Astrocyte (in vitro differentiated cells and primary cell): ENCODE data around the gene TEAD1. TPM values are rescaled to one million over a fixed set of nuclear protein-coding genes. Genes with fewer than 3 reads are reported as not detected.

Experiments used
- DNase-seq: peaks from one replicate; pipeline ENCODE4 v3.0.0-alpha.2; 2010; ENCODE audit warnings: low read depth
- FAIRE-seq: peaks from 2 replicates; lab custom pipeline; 2011; peaks lifted over from hg19 to GRCh38; lab: Jason Lieb, UNC
- H2AFZ ChIP-seq: 2 replicates; pipeline ENCODE4 v1.6.0; 2012; ENCODE audit warnings: low read depth, low read length, inconsistent platforms
- H3K27ac ChIP-seq: 2 replicates; pipeline ENCODE4 v1.5.1; 2011; ENCODE audit warnings: low read depth, low read length, inconsistent platforms
- H3K27me3 ChIP-seq: 2 replicates; pipeline ENCODE4 v1.6.0; 2011; ENCODE audit warnings: low read length, inconsistent platforms; ENCODE audit not compliant: insufficient read depth
- H3K36me3 ChIP-seq: 2 replicates; pipeline ENCODE4 v1.5.1; 2011; ENCODE audit warnings: low read length, inconsistent platforms; ENCODE audit not compliant: insufficient read depth
- H3K4me1 ChIP-seq: 2 replicates; pipeline ENCODE4 v1.5.1; 2011; ENCODE audit warnings: low read length, inconsistent platforms; ENCODE audit not compliant: insufficient read depth
- H3K4me2 ChIP-seq: 2 replicates; pipeline ENCODE4 v1.6.0; 2012; ENCODE audit warnings: low read length, inconsistent platforms
- H3K4me3 ChIP-seq: 2 replicates; pipeline ENCODE4 v1.5.1; 2011; ENCODE audit warnings: low read depth, mild to moderate bottlenecking, low read length, inconsistent platforms; ENCODE audit not compliant: insufficient read depth
- H3K79me2 ChIP-seq: 2 replicates; pipeline ENCODE4 v1.6.0; 2012; ENCODE audit warnings: mild to moderate bottlenecking, low read length, inconsistent platforms; ENCODE audit not compliant: insufficient read depth
- H3K9ac ChIP-seq: 2 replicates; pipeline ENCODE4 v1.6.0; 2012; ENCODE audit warnings: mild to moderate bottlenecking, low read length, inconsistent platforms
- H3K9me3 ChIP-seq: 2 replicates; pipeline ENCODE4 v1.5.1; 2012; ENCODE audit warnings: low read depth, mild to moderate bottlenecking, low read length, inconsistent platforms; ENCODE audit not compliant: insufficient read depth
- H4K20me1 ChIP-seq: 2 replicates; pipeline ENCODE4 v1.6.0; 2012; ENCODE audit warnings: low read length, inconsistent platforms; ENCODE audit not compliant: insufficient read depth
- H3K27ac Mint-ChIP-seq: one replicate; pipeline ENCODE4 v1.8.0; 2021; ENCODE audit warnings: mild to moderate bottlenecking, mixed read lengths; ENCODE audit not compliant: unreplicated experiment
- H3K27me3 Mint-ChIP-seq: one replicate; pipeline ENCODE4 v1.8.0; 2021; ENCODE audit warnings: low read depth, mixed read lengths; ENCODE audit not compliant: unreplicated experiment
- H3K36me3 Mint-ChIP-seq: one replicate; pipeline ENCODE4 v1.8.0; 2021; ENCODE audit warnings: low read depth, mixed read lengths; ENCODE audit not compliant: unreplicated experiment
- H3K4me1 Mint-ChIP-seq: one replicate; pipeline ENCODE4 v1.8.0; 2021; ENCODE audit warnings: low read depth, mixed read lengths; ENCODE audit not compliant: unreplicated experiment
- H3K4me3 Mint-ChIP-seq: one replicate; pipeline ENCODE4 v1.8.0; 2021; ENCODE audit warnings: mild to moderate bottlenecking, moderate library complexity, mixed read lengths; ENCODE audit not compliant: unreplicated experiment
- H3K9me3 Mint-ChIP-seq: one replicate; pipeline ENCODE4 v1.8.0; 2021; ENCODE audit warnings: mild to moderate bottlenecking, mixed read lengths; ENCODE audit not compliant: unreplicated experiment
- EZH2 ChIP-seq: IDR thresholded peaks from 2 replicates; pipeline ENCODE4 v1.6.1; 2012; ENCODE audit warnings: mild to moderate bottlenecking, low read length, inconsistent platforms; ENCODE audit not compliant: insufficient read depth
- total RNA-seq: library from RNA; stranded (reverse); gene quantifications from 2 replicates; pipeline ENCODE4 v1.2.1, GENCODE V29; 2021
- TF ChIP-seq, protein P1 (sequence below): IDR thresholded peaks from 2 replicates; pipeline ENCODE4 v1.5.1; 2011; ENCODE audit warnings: low read depth, mild to moderate bottlenecking, inconsistent platforms, low read length, moderate library complexity; ENCODE audit not compliant: insufficient read depth

TEAD1 gene
- total RNA-seq, 1 donor from 2014 or later: 149 TPM

- Mint-ChIP-seq H3K9me3 (no peaks in the 10 kb centered on the region), H3K4me1 (peaks cover 26% of the 10 kb centered on the region), H3K36me3 (peaks cover 11% of the 10 kb centered on the region), H3K27ac (no peak overlapping the region), H3K4me3 (no peak overlapping the region), H3K27me3 (no peaks in the 10 kb centered on the region)
- no peak for FAIRE-seq
- Histone ChIP-seq H4K20me1 (peaks cover 97% of the 10 kb centered on the region), H3K9ac (no peak overlapping the region), H3K27me3 (no peaks in the 10 kb centered on the region), H3K79me2 (peaks cover 100% of the 10 kb centered on the region), H3K36me3 (peaks cover 3% of the 10 kb centered on the region), H3K4me1 (no peaks in the 10 kb centered on the region), H3K9me3 (no peaks in the 10 kb centered on the region), H3K27ac (no peak overlapping the region), H3K4me2 (no peak overlapping the region), H2AFZ (no peak overlapping the region), H3K4me3 (no peak overlapping the region)
- no peak for DNase-seq
- TF ChIP-seq, protein P1, sequence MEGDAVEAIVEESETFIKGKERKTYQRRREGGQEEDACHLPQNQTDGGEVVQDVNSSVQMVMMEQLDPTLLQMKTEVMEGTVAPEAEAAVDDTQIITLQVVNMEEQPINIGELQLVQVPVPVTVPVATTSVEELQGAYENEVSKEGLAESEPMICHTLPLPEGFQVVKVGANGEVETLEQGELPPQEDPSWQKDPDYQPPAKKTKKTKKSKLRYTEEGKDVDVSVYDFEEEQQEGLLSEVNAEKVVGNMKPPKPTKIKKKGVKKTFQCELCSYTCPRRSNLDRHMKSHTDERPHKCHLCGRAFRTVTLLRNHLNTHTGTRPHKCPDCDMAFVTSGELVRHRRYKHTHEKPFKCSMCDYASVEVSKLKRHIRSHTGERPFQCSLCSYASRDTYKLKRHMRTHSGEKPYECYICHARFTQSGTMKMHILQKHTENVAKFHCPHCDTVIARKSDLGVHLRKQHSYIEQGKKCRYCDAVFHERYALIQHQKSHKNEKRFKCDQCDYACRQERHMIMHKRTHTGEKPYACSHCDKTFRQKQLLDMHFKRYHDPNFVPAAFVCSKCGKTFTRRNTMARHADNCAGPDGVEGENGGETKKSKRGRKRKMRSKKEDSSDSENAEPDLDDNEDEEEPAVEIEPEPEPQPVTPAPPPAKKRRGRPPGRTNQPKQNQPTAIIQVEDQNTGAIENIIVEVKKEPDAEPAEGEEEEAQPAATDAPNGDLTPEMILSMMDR: no peak
- no peak for TF ChIP-seq EZH2
Measured at GRCh38 chr11:12711496-12711895, 37.3 kb downstream of the TEAD1 start.

DNA sequence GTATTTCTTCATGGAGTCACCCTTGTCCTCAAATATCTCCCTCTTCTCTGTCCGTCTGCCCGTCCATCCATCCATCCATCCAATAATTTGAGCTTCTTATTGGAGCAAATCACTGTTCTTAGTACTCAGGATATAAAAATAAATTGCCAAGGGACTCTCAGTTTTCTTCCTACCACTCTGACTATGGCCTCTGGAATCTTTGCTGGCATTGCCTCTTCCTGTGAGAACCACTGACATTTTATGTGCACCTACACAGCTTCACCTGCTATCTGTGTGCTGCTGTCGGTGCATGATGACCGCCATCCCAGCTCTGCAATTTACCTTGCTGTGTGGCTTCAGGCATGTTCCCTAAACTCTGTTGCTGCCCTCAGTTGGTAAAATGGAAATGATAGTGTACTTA, 37.9 kb downstream of the TEAD1 start:
- Mint-ChIP-seq H3K4me1 (peaks cover 31% of the 10 kb centered on the region), H3K9me3 (no peaks in the 10 kb centered on the region), H3K27ac (no peak overlapping the region), H3K27me3 (no peaks in the 10 kb centered on the region), H3K36me3 (peaks cover 17% of the 10 kb centered on the region), H3K4me3 (no peak overlapping the region)
- Histone ChIP-seq H3K4me1 (no peaks in the 10 kb centered on the region), H3K4me3 (no peak overlapping the region), H3K27me3 (no peaks in the 10 kb centered on the region), H3K9ac (no peak overlapping the region), H3K79me2 (peaks cover 100% of the 10 kb centered on the region), H2AFZ (no peak overlapping the region), H4K20me1 (peaks cover 97% of the 10 kb centered on the region), H3K27ac (no peak overlapping the region), H3K36me3 (peaks cover 3% of the 10 kb centered on the region), H3K9me3 (no peaks in the 10 kb centered on the region), H3K4me2 (no peak overlapping the region)
- DNase-seq: no peak
- no peak for TF ChIP-seq EZH2
- TF ChIP-seq, protein P1: no peak
- FAIRE-seq: no peak

DNA sequence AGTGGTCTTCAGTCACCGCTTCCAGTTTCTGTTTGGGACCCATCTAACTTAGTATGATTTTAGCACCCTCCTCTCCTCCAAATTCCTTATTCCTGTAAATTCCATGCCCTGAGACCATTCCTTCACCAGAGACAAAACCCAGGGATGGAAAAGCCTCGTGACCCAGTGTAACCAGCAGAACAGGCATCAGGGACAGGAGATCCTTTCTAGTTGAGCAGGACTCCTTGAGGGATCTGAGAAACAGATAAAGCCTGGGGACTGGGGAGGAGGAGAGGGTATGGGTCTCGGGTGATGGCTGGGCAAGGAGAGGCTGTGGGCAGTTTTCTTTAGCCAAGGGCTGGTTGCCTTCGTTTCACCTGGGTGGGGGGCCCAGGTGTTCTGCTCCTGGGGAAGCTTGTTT, 40.9 kb downstream of the TEAD1 start:
- Histone ChIP-seq H3K9me3 (no peaks in the 10 kb centered on the region), H3K4me1 (peaks cover 8% of the 10 kb centered on the region), H3K27me3 (no peaks in the 10 kb centered on the region), H4K20me1 (peaks cover 98% of the 10 kb centered on the region), H3K79me2 (peaks cover 100% of the 10 kb centered on the region), H3K9ac (no peak overlapping the region), H3K4me3 (no peak overlapping the region), H2AFZ (no peak overlapping the region), H3K36me3 (no peaks in the 10 kb centered on the region), H3K27ac (no peak overlapping the region), H3K4me2 (no peak overlapping the region)
- no peaks in the 10 kb centered on the region for H3K27me3 Mint-ChIP-seq
- H3K9me3 Mint-ChIP-seq: no peaks in the 10 kb centered on the region
- H3K4me3 Mint-ChIP-seq: no peak overlapping the region
- peaks cover 38% of the 10 kb centered on the region for H3K4me1 Mint-ChIP-seq
- H3K36me3 Mint-ChIP-seq: peaks cover 20% of the 10 kb centered on the region
- TF ChIP-seq, protein P1: no peak
- TF ChIP-seq EZH2: no peak
- H3K27ac Mint-ChIP-seq: no peak overlapping the region
- FAIRE-seq (no peak), DNase-seq (no peak)
